Measurements from ENCODE around the gene NIPAL3. TPM values are rescaled to one million over a fixed set of nuclear protein-coding genes. Genes with fewer than 3 reads are reported as not detected.

The NIPAL3 gene
- total and polyA plus RNA-seq, 2 donors (not counting 3 experiments of a cell fraction or from before 2014, with no cell fraction given): 15.5 to 16.0 TPM

- TF ChIP-seq POLR2AphosphoS5 (IDR thresholded peaks at IDR 0.05; ENCODE audit: insufficient read depth, low read depth, low read length) (no peak), EZH2 (IDR thresholded peaks at IDR 0.05; ENCODE audit: borderline replicate concordance, low read depth, low read length, severe bottlenecking) (no peak), JUN (IDR thresholded peaks at IDR 0.05; ENCODE audit: borderline replicate concordance, insufficient read depth, insufficient read length, low read depth) (no peak), CTCF (IDR thresholded peaks at IDR 0.05; ENCODE audit: extremely low read depth in 1 of 2, insufficient read depth in 1 of 2, low read depth in 1 of 2, low read length in 2 of 2) (no peak), MAX (IDR thresholded peaks at IDR 0.05; ENCODE audit: insufficient read depth, insufficient read length) (no peak), GATA2 (IDR thresholded peaks at IDR 0.05; ENCODE audit: insufficient read depth, insufficient read length, low read depth, low read length) (no peak), FOS (IDR thresholded peaks at IDR 0.05; ENCODE audit: borderline replicate concordance, insufficient read depth, low read length) (no peak), MYC (IDR thresholded peaks at IDR 0.05; ENCODE audit: low read depth, low read length) (no peak), POLR2A (IDR thresholded peaks at IDR 0.05; ENCODE audit: low read depth, low read length) (no peak)
- FAIRE-seq (no peak), DNase-seq (ENCODE audit: low read depth, low spot score) (no peak)
- Histone ChIP-seq H3K4me2 (ENCODE audit: insufficient read depth, low read length) (no peak overlapping the region), H3K9me3 (replicated peaks; ENCODE audit: control insufficient read depth, insufficient read depth, low read length) (no peaks in the 10 kb centered on the region), H3K79me2 (ENCODE audit: control insufficient read depth, insufficient read depth, low read length) (no peaks in the 10 kb centered on the region), H3K9ac (replicated peaks; ENCODE audit: extremely low read depth, insufficient read depth, low read length) (no peak overlapping the region), H3K4me3 (replicated peaks in 1 of 3; ENCODE audit: insufficient read depth in 1 of 3, low read depth in 1 of 3, low read length in 3 of 3) (no peak overlapping the region), H4K20me1 (replicated peaks; ENCODE audit: control insufficient read depth, extremely low read depth, insufficient read depth, low read length) (no peaks in the 10 kb centered on the region), H3K27ac (ENCODE audit: insufficient read depth, low read depth, low read length) (no peak overlapping the region), H3K9me1 (replicated peaks; ENCODE audit: control insufficient read depth, extremely low read depth, insufficient read depth, low read length) (no peaks in the 10 kb centered on the region), H3K4me1 (ENCODE audit: control insufficient read depth, extremely low read depth, insufficient read depth, low read length) (no peaks in the 10 kb centered on the region), H3K36me3 (ENCODE audit: control insufficient read depth in 2 of 2, extremely low read depth in 1 of 2, insufficient read depth in 2 of 2, low read length in 2 of 2) (no peaks in the 10 kb centered on the region), H2AFZ (ENCODE audit: low read depth, low read length) (no peak overlapping the region), H3K27me3 (ENCODE audit: control insufficient read depth in 2 of 2, insufficient read depth in 2 of 2, low read length in 2 of 2) (no peaks in the 10 kb centered on the region)
- POLR2A ChIA-PET: no interaction called here
- intact Hi-C loops (cut with micrococcal nuclease) (no loop called here), dilution Hi-C loops (cut with MboI; ENCODE audit: extremely low pct_ligation_motif_present, low sequenced_read_pairs) (no loop called here)
- CTCF ChIA-PET: interaction anchor here (1.0 to 1.8 kb wide), 4 partner anchors 9 to 278 kb away, joined by 4 to 5 read pairs (median 4); no protein-coding TSS in a partner anchor
- BruUV-seq (replicated peaks): no TSS peak
Observed at GRCh38 chr1:24477309-24477708, 61.7 kb downstream of the NIPAL3 start.
